ENCODE measurements around the gene LRRC8C.

DNA sequence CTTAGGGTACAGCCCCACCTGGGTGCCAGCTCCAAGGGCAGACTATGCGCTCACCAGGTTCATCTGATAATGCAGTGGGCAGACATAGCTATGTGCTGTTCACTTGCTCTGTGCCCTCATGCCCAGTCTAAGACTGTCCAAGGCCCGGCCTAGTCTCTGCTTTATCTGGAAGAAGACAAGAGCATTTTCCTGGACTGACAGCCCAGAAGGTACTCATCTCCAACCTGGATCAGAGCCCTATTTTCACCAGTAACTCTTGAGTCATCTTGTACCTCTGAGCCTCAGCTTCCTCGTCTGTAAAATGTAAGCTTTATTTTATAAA lies 28.5 kb upstream of the LRRC8C start:
- TF ChIP-seq, protein P1, sequence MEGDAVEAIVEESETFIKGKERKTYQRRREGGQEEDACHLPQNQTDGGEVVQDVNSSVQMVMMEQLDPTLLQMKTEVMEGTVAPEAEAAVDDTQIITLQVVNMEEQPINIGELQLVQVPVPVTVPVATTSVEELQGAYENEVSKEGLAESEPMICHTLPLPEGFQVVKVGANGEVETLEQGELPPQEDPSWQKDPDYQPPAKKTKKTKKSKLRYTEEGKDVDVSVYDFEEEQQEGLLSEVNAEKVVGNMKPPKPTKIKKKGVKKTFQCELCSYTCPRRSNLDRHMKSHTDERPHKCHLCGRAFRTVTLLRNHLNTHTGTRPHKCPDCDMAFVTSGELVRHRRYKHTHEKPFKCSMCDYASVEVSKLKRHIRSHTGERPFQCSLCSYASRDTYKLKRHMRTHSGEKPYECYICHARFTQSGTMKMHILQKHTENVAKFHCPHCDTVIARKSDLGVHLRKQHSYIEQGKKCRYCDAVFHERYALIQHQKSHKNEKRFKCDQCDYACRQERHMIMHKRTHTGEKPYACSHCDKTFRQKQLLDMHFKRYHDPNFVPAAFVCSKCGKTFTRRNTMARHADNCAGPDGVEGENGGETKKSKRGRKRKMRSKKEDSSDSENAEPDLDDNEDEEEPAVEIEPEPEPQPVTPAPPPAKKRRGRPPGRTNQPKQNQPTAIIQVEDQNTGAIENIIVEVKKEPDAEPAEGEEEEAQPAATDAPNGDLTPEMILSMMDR (IDR thresholded peaks at IDR 0.05), result no peak
- TF ChIP-seq ZFX (IDR thresholded peaks at IDR 0.05; ENCODE audit: borderline replicate concordance), result no peak
